ENCODE measurements around the gene GLUD2.
A peak's percentile ranks its signal among the peaks of the same experiment; 100 is the strongest.
"Not testable (repeated sequence)": the region's sequence is repeated elsewhere in the genome, so short reads cannot be mapped to it uniquely, and the experiment has no call there.

Gene GLUD2

GRCh38 chrX:121047441-121048419 lies at the start of gene GLUD2:
Gene GLUD2 (plus strand): TSS chrX:121047610. CDS start chrX:121047685, 75 bp downstream.
- DNase-seq: peak in 23 of 58 donors; percentile 0 to 24 (median 3)

- no peak for DNase-seq
Measured at GRCh38 chrX:120999413-120999812, 48.0 kb upstream of the GLUD2 start.

GRCh38 chrX:121000589-121000988 lies 46.8 kb upstream of the GLUD2 start:
- DNase-seq: no peak

GRCh38 chrX:121008920-121009319 lies 38.5 kb upstream of the GLUD2 start:
- DNase-seq: no peak

- peak in 1 of 58 donors; percentile 0 for DNase-seq
Measured at GRCh38 chrX:121009764-121010163, 37.6 kb upstream of the GLUD2 start.

GRCh38 chrX:121010218-121010617 lies 37.2 kb upstream of the GLUD2 start:
- DNase-seq: peak in 8 of 58 donors; percentile 0 to 19 (median 2)

- peak in 2 of 58 donors; percentile 0 for DNase-seq
Measured at GRCh38 chrX:121011254-121011653, 36.2 kb upstream of the GLUD2 start.

- no peak for DNase-seq
Measured at GRCh38 chrX:121013897-121014455, 33.4 kb upstream of the GLUD2 start.

- no peak for DNase-seq
Measured at GRCh38 chrX:121014826-121015225, 32.6 kb upstream of the GLUD2 start.

GRCh38 chrX:121028419-121028818 lies 19.0 kb upstream of the GLUD2 start:
- no peak for DNase-seq

- no peak for DNase-seq
Measured at GRCh38 chrX:121030083-121030482, 17.3 kb upstream of the GLUD2 start.

GRCh38 chrX:121032531-121032930 lies 14.9 kb upstream of the GLUD2 start:
- DNase-seq: no peak

GRCh38 chrX:121036137-121036536 lies 11.3 kb upstream of the GLUD2 start:
- DNase-seq: no peak

GRCh38 chrX:121036951-121037350 lies 10.5 kb upstream of the GLUD2 start:
- DNase-seq: no peak

GRCh38 chrX:121050781-121051180 lies 3.4 kb downstream of the GLUD2 start:
- no peak for DNase-seq

GRCh38 chrX:121052122-121052521 lies 4.7 kb downstream of the GLUD2 start:
- DNase-seq: no peak

GRCh38 chrX:121062289-121062688 lies 14.9 kb downstream of the GLUD2 start:
- DNase-seq: no peak

- DNase-seq: no peak
Measured at GRCh38 chrX:121064579-121064978, 17.2 kb downstream of the GLUD2 start.

- not testable (repeated sequence) for DNase-seq
Measured at GRCh38 chrX:121084247-121084646, 36.8 kb downstream of the GLUD2 start.

- no peak for DNase-seq
Measured at GRCh38 chrX:121084903-121085611, 37.6 kb downstream of the GLUD2 start.

GRCh38 chrX:121085612-121086010 lies 38.2 kb downstream of the GLUD2 start:
- DNase-seq: no peak

- DNase-seq: no peak
Measured at GRCh38 chrX:121093011-121093410, 45.6 kb downstream of the GLUD2 start.
